Right lobe of liver (tissue), 4 donors: ENCODE results near the gene GXYLT2.

Experiments
- POLR2A ChIP-seq: fragments of 450-650 bp; IDR thresholded peaks from one replicate; pipeline ENCODE4 v1.6.1; 2017; ENCODE audit warnings: antibody characterized with exemption, mild to moderate bottlenecking
- TF ChIP-seq, protein P1 (sequence below), 4 donors: fragments of 200-600 bp in 3 of 4; fragments of 450-650 bp in 1 of 4; IDR thresholded peaks; one replicate each; pipeline versions ENCODE4 v1.5.1 to v1.8.0; 2016 to 2022; ENCODE audit warnings: antibody characterized with exemption in 4 of 4, mild to moderate bottlenecking in 2 of 4
- donor health status: DM: no; HTN: no; CAD: no.
- donor health status: DM: no; HTN: no; CAD: no.
- donor health status: DM: no; HTN: yes; CAD: no.

DNA sequence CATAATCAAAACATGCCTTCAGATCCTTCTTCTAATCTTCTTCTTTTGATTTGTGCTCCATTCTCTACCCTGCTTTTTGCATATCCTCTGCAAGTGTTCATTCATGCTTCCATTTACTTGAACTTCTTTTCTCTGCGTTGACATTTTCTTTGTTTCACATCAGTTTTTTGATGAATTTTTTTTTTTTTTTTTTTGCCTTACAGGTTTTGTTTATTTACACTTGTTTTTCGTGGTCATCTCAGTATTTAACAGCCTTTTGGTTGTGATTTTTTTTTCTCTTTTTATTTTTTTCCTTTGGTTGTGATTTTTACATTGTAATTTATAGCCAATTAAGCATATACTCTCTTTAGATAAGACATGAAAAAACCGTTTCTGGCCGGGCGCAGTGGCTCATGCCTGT lies 27.8 kb upstream of the GXYLT2 start:
- TF ChIP-seq, protein P1, sequence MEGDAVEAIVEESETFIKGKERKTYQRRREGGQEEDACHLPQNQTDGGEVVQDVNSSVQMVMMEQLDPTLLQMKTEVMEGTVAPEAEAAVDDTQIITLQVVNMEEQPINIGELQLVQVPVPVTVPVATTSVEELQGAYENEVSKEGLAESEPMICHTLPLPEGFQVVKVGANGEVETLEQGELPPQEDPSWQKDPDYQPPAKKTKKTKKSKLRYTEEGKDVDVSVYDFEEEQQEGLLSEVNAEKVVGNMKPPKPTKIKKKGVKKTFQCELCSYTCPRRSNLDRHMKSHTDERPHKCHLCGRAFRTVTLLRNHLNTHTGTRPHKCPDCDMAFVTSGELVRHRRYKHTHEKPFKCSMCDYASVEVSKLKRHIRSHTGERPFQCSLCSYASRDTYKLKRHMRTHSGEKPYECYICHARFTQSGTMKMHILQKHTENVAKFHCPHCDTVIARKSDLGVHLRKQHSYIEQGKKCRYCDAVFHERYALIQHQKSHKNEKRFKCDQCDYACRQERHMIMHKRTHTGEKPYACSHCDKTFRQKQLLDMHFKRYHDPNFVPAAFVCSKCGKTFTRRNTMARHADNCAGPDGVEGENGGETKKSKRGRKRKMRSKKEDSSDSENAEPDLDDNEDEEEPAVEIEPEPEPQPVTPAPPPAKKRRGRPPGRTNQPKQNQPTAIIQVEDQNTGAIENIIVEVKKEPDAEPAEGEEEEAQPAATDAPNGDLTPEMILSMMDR (IDR thresholded peaks at IDR 0.05), result no peak
- no peak for TF ChIP-seq POLR2A
